PC-3 (cell line): ENCODE results near the gene WFDC1. TPM values are rescaled to one million over a fixed set of nuclear protein-coding genes. Genes with fewer than 3 reads are reported as not detected.

Experiments used
- ATAC-seq: fragments of 200-7000 bp; cut with Tn5 transposase; 2 replicates; pipeline ENCODE4 v1.9.1; 2020; ENCODE audit warnings: mild to moderate bottlenecking, moderate library complexity
- BruUV-seq: library from RNA; stranded (reverse); fragments of 400-500 nt; replicated peaks from 2 replicates; lab custom pipeline; 2021; lab: Mats Ljungman, UMichigan
- CTCF ChIA-PET: fragments of 300-600 bp; sonication (Branson Sonifier 250); formaldehyde crosslinking; loops from one replicate; lab custom pipeline; 2022; ENCODE audit warnings: antibody characterized with exemption; lab: Charles Lee
- POLR2A ChIA-PET: fragments of 300-600 bp; sonication (Branson Sonifier 250); formaldehyde crosslinking; loops from one replicate; lab custom pipeline; 2022; ENCODE audit warnings: antibody characterized with exemption; ENCODE audit not compliant: unreplicated experiment; lab: Charles Lee
- DNase-seq: peaks from one replicate; pipeline ENCODE4 v3.0.0-alpha.2; 2015
- H2AFZ ChIP-seq: fragments of 300-600 bp; sonication (generic); 2 replicates; pipeline ENCODE4 v1.6.0; 2016; ENCODE audit warnings: antibody characterized with exemption, low read length
- H3F3A ChIP-seq: fragments of 300-600 bp; sonication (generic); one replicate; pipeline ENCODE4 v1.6.0; 2017; ENCODE audit warnings: antibody characterized with exemption, low read length, control low read depth, mild to moderate bottlenecking; ENCODE audit not compliant: unreplicated experiment
- H3K27ac ChIP-seq: fragments of 300-600 bp; sonication (generic); 2 replicates; pipeline ENCODE4 v1.5.1; 2016; ENCODE audit warnings: mild to moderate bottlenecking, low read length
- H3K27me3 ChIP-seq: fragments of 300-600 bp; sonication (generic); 2 replicates; pipeline ENCODE4 v1.6.1; 2016; ENCODE audit warnings: low read length, mixed read lengths
- H3K36me3 ChIP-seq: fragments of 300-600 bp; sonication (generic); 2 replicates; pipeline ENCODE4 v1.6.1; 2016; ENCODE audit warnings: low read depth, mixed run types, low read length, mixed read lengths
- H3K4me1 ChIP-seq: fragments of 300-600 bp; sonication (generic); 2 replicates; pipeline ENCODE4 v1.5.1; 2016; ENCODE audit warnings: low read length; ENCODE audit not compliant: insufficient read depth
- H3K4me2 ChIP-seq: fragments of 300-600 bp; sonication (generic); 2 replicates; pipeline ENCODE4 v1.6.0; 2016; ENCODE audit warnings: low read length
- H3K4me3 ChIP-seq: fragments of 300-600 bp; sonication (generic); 2 replicates; pipeline ENCODE4 v1.5.1; 2016; ENCODE audit warnings: mild to moderate bottlenecking, low read length, mixed read lengths
- H3K79me2 ChIP-seq: fragments of 300-600 bp; sonication (generic); 2 replicates; pipeline ENCODE4 v1.6.1; 2017; ENCODE audit warnings: low read length, mixed read lengths
- H3K9ac ChIP-seq: fragments of 300-600 bp; sonication (generic); 2 replicates; pipeline ENCODE4 v1.6.0; 2016; ENCODE audit warnings: mild to moderate bottlenecking, low read length
- H3K9me2 ChIP-seq: fragments of 300-600 bp; sonication (generic); replicated peaks from 2 replicates; pipeline ENCODE4 v1.6.1; 2016; ENCODE audit warnings: mixed run types, low read length, mixed read lengths
- H3K9me3 ChIP-seq: fragments of 300-600 bp; sonication (generic); 2 replicates; pipeline ENCODE4 v1.6.1; 2016; ENCODE audit warnings: low read length, mixed read lengths
- H4K20me1 ChIP-seq: fragments of 300-600 bp; sonication (generic); 2 replicates; pipeline ENCODE4 v1.6.1; 2016; ENCODE audit warnings: low read length, mixed read lengths
- CTCF ChIP-seq: fragments of 300-600 bp; sonication (generic); conservative IDR thresholded peaks from 2 replicates; pipeline ENCODE4 v1.5.1; 2017; ENCODE audit warnings: antibody characterized with exemption, low read depth, mild to moderate bottlenecking, low read length
- EZH2 ChIP-seq: fragments of 300-600 bp; sonication (generic); IDR thresholded peaks from one replicate; pipeline ENCODE4 v1.6.1; 2017; ENCODE audit warnings: antibody characterized with exemption, mild to moderate bottlenecking, low read length; ENCODE audit not compliant: unreplicated experiment
- EZH2phosphoT487 ChIP-seq: fragments of 300-600 bp; sonication (generic); IDR thresholded peaks from 2 replicates; pipeline ENCODE4 v1.6.1; 2018; ENCODE audit warnings: mild to moderate bottlenecking, antibody characterized with exemption, low read length, borderline replicate concordance
- intact Hi-C: fragments of 100-400 bp; cut with micrococcal nuclease; formaldehyde crosslinking; loops from 2 replicates; pipeline ENCODE4 v1.9.0; 2023
- total RNA-seq: library from RNA; depleted of rRNA; stranded (reverse); fragments of >200 nt; gene quantifications from 2 replicates; pipeline ENCODE4 v1.2.3, GENCODE V29; 2014

WFDC1 gene
- total RNA-seq, 1 experiment from 2014 or later, result 0.15 TPM

DNA sequence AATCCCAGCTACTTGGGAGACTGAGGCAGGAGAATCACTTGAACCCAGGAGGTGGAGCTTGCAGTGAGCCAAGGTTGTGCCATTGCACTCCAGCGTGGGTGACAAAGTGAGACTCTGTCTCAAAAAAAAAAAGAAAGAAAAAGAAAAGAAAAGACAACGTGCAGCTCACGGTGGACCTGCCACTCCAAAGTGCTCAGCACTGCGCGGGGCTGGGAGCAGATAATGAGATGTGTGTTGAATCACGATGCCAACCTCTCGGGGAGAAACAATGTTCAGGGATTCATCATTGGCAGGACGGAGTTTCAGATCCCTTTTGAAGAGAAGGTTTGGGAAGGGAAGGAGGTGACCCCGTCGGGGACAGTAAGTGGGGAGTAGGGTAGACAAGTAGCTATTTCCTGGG is 19.2 kb downstream of the WFDC1 start:
- intact Hi-C loops, result no loop called here
- TF ChIP-seq EZH2 (no peak), CTCF (no peak), EZH2phosphoT487 (no peak)
- POLR2A ChIA-PET, result no interaction called here

DNA sequence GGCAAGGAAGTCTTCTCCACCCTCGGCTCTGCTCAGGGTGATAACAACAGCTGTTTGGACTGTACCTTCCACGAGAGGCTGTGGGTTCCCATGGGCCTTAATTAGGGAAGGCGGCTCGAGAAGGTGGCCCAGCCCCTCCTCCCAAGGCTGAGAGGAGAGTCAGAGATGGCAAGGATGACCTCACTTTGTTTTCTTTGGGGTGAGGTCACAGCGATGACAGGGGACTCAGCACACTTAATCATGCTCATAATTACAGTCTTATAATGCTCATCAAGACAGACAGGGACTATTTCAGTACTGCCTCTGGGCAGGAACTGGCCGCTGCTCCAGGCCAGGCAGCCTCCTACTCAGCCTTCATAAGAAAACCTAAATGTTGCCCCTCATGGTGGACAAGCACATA is 19.7 kb downstream of the WFDC1 start:
- Histone ChIP-seq H4K20me1 (no peaks in the 10 kb centered on the region), H3K79me2 (no peaks in the 10 kb centered on the region), H2AFZ (no peak overlapping the region), H3K36me3 (no peaks in the 10 kb centered on the region), H3K4me1 (no peaks in the 10 kb centered on the region), H3F3A (no peaks in the 10 kb centered on the region), H3K27me3 (no peaks in the 10 kb centered on the region), H3K9me3 (no peaks in the 10 kb centered on the region), H3K9me2 (no peaks in the 10 kb centered on the region), H3K27ac (no peak overlapping the region), H3K4me2 (no peak overlapping the region), H3K4me3 (no peak overlapping the region), H3K9ac (no peak overlapping the region)
- DNase-seq (no peak), ATAC-seq (no peak)
- no peak for TF ChIP-seq CTCF
- TF ChIP-seq EZH2, result no peak
- no peak for TF ChIP-seq EZH2phosphoT487
- intact Hi-C loops, result no loop called here
- no TSS peak for BruUV-seq
- POLR2A ChIA-PET, result no interaction called here
- CTCF ChIA-PET, result no interaction called here

More for the DNA sequence above, 19.2 kb downstream of the WFDC1 start:
- Histone ChIP-seq H3K27me3 (no peaks in the 10 kb centered on the region), H3K4me1 (no peaks in the 10 kb centered on the region), H3K9me2 (no peaks in the 10 kb centered on the region), H3F3A (no peaks in the 10 kb centered on the region), H3K9ac (no peak overlapping the region), H3K27ac (no peak overlapping the region), H2AFZ (no peak overlapping the region), H3K4me2 (no peak overlapping the region), H3K4me3 (no peak overlapping the region), H3K79me2 (no peaks in the 10 kb centered on the region), H4K20me1 (no peaks in the 10 kb centered on the region), H3K36me3 (no peaks in the 10 kb centered on the region), H3K9me3 (no peaks in the 10 kb centered on the region)
- CTCF ChIA-PET, result no interaction called here
- BruUV-seq, result no TSS peak
- DNase-seq, result no peak
- ATAC-seq, result no peak

DNA sequence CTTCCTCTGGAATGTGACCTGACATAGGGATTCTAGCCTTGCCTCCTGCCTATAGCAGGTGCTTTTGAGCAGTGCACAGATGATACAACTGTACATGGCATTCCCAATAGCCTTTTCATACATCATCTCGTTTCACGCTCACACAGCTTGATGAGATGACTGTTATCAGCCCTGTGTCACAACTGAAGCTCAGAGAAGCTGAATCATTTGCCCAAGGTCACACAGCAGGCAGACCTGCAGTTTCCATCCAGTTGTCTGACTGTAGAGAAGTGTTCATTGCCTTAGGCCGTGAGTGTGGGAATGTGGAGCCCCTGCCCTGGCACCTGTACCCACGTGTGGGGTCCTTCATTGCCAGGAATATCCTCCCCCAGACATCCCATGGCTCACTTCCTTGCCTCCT is 20.1 kb downstream of the WFDC1 start:
- ChIA-PET POLR2A (no interaction called here), CTCF (no interaction called here)
- H3K79me2 ChIP-seq, result no peaks in the 10 kb centered on the region
- H3K9me2 ChIP-seq, result no peaks in the 10 kb centered on the region
- H3K4me2 ChIP-seq, result no peak overlapping the region
- H3K4me3 ChIP-seq, result no peak overlapping the region
- no peak overlapping the region for H3K9ac ChIP-seq
- no peaks in the 10 kb centered on the region for H3K4me1 ChIP-seq
- intact Hi-C loops, result no loop called here
- no peak overlapping the region for H2AFZ ChIP-seq
- H3F3A ChIP-seq, result no peaks in the 10 kb centered on the region
- no peaks in the 10 kb centered on the region for H3K9me3 ChIP-seq
- H3K36me3 ChIP-seq, result no peaks in the 10 kb centered on the region
- no peak overlapping the region for H3K27ac ChIP-seq
- TF ChIP-seq EZH2, result no peak
- TF ChIP-seq EZH2phosphoT487, result no peak
- no peak for TF ChIP-seq CTCF
- H3K27me3 ChIP-seq, result no peaks in the 10 kb centered on the region
- no TSS peak for BruUV-seq
- DNase-seq (no peak), ATAC-seq (no peak)
- no peaks in the 10 kb centered on the region for H4K20me1 ChIP-seq
